Epidermal melanocyte (primary cell): ENCODE results near the gene SLC26A8.
"Not testable (repeated sequence)": the region's sequence is repeated elsewhere in the genome, so short reads cannot be mapped to it uniquely, and the experiment has no call there.

Experiments
- DNase-seq: peaks from one replicate; pipeline ENCODE4 v3.0.0; 2011; ENCODE audit warnings: low spot score; ENCODE audit not compliant: insufficient read length

Gene SLC26A8

GRCh38 chr6:36019167-36019566 is 5.3 kb downstream of the SLC26A8 start:
- no peak for DNase-seq

- DNase-seq = no peak
Measured at GRCh38 chr6:36018339-36018738, 6.1 kb downstream of the SLC26A8 start.

DNA sequence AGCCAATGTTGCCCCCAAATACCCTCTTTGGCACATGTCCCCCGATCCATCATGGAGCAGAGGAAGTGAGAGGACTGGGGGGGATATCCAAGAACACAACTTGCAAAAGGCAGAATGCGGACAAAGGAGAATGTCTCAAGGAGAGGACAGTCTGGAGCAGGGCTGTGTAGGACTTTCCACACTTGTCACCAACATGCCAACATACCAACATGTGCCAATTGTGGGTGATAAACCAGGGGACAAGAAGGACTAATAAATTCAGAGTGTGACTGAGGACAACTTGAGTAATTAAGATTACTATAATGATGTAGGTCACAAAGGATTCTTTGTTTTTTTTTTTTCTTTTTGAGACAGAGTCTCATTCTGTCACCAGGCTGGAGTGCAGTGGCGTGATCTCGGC is 8.8 kb downstream of the SLC26A8 start:
- no peak for DNase-seq

- DNase-seq = no peak
Measured at GRCh38 chr6:36000451-36000850, 24.0 kb downstream of the SLC26A8 start.

- no peak for DNase-seq
Measured at GRCh38 chr6:35993150-35993549, 31.3 kb downstream of the SLC26A8 start.

DNA sequence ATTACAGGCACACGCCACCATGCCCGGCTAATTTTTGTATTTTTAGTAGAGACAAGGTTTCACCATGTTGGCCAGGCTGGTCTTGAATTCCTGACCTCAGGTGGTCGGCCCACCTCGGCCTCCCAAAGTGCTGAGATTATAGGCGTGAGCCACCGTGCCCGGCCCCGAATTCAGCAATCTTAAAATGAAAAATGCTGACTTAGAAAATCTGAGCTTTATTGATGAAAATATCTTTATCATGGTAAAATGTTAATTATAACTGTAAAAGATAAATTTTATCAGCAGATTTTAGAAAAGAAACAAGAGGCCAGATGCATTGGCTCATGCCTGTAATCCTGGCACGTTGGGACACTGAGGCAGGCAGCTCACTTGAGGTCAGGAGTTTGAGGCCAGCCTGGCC is 36.4 kb downstream of the SLC26A8 start:
- not testable (repeated sequence) for DNase-seq

DNA sequence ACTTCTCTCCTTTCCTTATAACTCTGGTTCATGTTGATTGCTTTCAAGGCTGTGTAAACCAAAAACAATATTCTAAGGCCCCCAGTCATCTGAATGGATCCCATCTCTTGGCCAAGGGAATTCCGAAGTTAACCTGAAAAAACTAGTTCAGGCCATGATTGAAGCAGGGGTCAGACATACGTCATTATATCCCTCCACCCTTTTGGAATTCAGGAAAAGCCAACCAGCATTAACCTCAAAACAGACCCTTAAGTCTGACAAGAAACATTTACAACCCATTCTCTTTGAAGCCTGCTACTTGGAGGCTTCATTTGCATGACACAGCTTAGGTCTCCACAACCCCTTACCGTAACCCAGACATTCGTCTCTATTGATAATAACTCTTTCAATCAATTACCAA is 39.7 kb downstream of the SLC26A8 start:
- DNase-seq = no peak

DNA sequence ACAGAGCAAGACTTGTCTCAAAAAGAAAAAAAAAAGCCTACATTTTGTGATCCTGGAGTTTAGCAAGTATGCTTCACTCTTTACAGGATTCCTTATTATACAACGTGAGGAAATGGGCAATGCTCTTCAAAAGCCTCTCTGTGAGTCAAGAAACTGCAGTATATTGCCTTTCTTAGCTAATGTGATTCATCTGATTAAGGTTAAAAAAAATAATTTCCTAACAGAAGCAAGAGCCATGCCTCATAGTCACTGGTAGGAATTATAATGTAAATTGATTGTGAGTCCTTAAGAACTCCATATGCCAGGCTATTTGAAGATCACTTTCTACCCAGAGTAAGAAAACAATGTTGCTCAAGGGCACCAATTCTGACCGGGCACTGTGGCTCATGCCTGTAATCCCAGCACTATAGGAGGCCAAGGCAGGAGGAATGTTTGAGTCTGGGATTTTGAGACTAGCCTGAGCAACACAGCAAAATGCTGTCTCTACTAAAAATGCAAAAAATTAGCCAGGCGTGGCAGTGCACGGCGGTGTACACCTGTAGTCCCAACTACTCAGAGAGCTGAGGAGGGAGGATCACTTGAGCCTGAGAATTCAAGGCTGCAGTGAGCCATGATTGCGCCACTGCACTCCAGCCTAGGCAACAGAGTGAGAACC is 43.3 kb downstream of the SLC26A8 start:
- no peak for DNase-seq

- DNase-seq = not testable (repeated sequence)
Measured at GRCh38 chr6:35980126-35980525, 44.3 kb downstream of the SLC26A8 start.

GRCh38 chr6:35977308-35977707 is 47.1 kb downstream of the SLC26A8 start:
- no peak for DNase-seq

DNA sequence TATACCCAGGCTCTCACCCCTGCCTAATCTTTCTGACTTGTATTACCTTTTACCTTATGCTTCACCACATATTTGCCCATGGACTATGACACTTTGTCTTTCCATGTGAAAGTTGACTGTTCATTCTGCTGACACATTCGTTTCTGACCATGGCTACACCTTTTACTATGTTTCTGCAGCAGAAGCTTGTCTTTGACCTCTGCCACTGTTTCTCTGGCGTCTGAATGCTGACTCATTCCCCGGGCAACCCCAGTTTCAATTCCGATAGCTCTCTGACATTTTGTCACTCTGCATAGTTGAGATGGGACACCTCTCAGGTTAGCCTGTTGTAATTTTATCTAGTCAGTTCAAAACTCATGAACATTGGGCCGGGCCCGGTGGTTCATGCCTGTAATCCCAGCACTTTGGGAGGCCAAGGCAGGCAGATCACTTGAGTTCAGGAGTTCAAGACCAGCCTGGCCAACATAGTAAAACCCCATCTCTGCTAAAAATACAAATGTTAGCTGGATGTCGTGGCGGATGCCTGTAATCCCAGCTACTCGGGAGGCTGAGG is 50.7 kb downstream of the SLC26A8 start:
- no peak for DNase-seq

DNA sequence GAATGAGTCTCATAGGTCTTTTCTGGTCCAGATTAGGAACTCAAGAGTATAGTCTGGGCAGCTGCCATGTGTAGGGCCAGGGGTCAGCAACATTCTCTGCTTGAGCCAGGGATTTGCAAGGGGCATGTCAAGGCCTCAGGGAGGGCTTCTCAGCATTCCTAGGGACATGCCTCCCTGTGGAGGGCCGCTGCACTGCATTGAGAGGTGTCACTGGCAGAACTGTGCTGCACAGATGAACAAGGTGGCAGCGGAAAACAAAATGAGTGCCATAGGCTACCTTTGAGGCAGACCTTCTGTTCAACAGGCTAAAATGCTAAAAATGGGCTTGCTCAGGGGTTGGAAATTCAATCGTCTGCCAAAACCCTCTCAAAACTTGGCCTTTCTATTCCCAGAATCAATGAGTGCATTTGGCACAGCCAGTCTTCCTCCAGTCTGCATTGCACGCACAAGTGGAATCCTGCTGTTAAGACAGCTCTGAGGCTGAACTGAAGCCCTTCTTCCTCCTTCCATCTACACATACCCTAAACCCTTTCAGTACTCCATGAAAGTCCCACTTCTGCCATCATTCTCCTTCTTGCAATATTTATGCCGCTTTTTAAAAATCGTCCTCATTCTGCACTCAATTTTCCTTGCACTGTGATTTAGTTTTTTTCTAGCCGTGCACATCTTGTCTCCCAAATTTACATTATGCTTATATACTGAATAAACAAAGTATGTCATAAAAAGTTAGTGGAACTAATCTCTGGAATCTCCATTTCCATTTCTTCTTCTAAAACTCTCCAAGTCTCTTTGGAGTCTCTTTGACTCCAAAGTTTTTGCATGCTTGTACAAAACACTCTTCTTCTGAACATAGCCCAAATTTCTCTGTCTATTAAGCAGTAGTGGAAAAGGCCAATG is 51.7 kb downstream of the SLC26A8 start:
- DNase-seq = no peak

DNA sequence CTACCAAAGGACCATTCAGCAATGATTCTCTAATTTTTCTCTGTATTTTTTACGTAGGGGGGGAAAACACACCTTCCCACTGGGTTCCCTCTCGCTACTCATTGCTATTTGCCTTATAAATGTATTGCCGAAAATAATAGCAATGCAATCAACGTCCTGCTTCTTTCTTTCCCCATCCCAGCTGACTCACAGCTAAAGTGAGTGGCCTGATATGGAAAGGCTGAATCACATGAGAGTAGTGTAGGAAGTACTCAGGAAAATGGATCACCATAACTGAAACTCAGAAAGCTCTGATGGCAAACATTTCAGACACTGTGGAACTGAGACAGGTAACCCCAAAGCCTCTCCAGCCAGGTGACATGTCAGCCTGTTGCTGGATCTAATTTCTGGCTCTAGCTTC is 54.3 kb downstream of the SLC26A8 start:
- DNase-seq = no peak

DNA sequence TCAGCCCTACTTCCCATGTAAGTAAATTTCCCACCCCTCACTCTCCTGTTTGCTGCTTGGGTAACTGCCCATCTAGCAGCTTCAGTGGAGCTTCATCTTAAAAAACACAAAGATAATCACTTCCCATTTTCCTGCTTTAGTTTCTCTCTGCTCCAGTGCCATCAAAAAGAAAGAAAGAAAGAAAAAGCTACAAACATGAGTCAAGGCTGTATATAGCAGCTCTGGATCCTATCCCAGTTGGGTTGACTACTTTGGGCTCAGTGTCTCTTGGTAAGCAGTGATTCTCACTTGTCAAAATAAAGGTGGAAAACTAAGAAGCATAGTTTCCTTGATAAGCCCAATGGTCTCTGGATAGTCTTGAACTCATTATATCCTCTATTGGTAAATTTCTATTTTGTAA is 54.8 kb downstream of the SLC26A8 start:
- DNase-seq = no peak

DNA sequence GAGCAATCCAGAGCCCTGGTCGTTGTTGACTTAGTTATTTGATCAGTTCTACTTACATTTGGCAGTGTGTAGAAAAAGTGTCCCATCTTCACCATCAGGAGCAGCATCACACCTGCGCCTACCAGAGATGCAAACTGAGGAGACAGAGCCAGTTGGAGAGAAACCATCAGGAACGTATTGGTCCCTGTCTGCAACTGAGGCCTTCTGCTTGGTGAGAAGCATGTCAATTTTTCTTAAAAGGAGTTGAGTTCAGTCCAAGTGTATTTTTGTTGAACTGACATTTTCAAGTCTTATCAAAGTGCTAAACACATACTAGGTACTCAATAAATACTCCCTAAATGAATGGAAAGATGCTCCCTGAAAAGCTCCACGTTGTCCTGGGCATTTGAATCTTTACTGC is 55.6 kb downstream of the SLC26A8 start:
- no peak for DNase-seq

DNA sequence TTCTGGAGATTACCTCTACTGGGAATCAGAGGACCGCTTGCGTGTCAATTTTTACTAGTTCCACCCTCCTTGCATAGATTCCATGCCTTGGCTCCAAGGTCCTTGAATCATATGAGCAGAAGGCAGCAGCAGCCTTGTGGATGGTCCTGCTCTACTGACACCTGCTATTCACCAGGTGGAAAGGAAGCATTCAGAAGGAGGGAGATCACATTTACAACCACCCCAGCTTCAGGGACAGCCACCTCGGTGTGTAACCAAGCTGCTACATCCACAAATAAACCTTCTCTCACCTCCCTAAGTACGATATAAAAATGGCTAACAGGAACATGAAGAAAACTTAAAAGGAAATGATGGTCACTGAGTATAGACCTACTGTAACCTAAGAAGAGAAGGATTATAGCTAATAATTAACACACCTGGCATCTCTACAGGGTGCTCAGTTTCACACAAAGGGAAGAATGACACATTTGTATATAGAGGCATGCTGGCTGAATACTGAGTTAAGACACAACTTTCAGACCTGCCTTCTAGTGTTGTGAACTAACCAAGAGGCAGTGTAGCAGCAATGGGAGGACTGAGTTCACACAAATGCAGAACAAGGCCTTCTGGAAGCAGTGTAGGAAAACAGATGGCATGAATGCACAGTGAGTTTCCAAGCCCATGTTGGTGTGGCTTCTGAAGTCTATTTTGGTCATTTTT is 57.2 kb downstream of the SLC26A8 start:
- DNase-seq = no peak

- DNase-seq = no peak
Measured at GRCh38 chr6:35962779-35963560, 61.5 kb downstream of the SLC26A8 start.

DNA sequence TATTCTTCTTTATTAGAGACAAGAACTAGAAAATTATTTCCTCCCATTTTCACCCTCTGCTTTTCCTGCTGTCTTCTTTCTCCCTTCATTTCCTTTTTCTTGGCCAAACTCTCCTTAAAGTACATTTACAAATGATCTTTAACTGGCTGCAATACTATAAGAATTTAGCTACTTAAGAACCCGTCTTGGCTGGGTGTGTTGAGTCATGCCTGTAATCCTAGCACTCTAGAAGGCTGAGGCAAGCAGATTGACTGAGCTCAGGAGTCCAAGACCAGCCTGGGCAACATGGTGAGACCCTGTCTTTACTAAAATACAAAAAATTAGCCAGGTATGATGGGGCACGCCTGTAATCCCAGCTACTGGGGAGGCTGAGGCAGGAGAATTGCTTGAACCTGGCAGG is 64.3 kb downstream of the SLC26A8 start:
- DNase-seq = no peak

GRCh38 chr6:35955970-35956369 is 68.5 kb downstream of the SLC26A8 start:
- DNase-seq = no peak

- DNase-seq = no peak
Measured at GRCh38 chr6:35955521-35955920, 68.9 kb downstream of the SLC26A8 start.

GRCh38 chr6:35955071-35955470 is 69.4 kb downstream of the SLC26A8 start:
- no peak for DNase-seq
